ENCODE measurements around the gene NRIP2.

The NRIP2 gene

GRCh38 chr12:2844786-2845185, 10.0 kb upstream of the NRIP2 start:
- DNase-seq = peak; percentile 24

GRCh38 chr12:2842948-2843347, 8.1 kb upstream of the NRIP2 start:
- DNase-seq = no peak

GRCh38 chr12:2841056-2841650, 6.3 kb upstream of the NRIP2 start:
- no peak for DNase-seq

GRCh38 chr12:2836574-2836973, 1.7 kb upstream of the NRIP2 start:
- DNase-seq = no peak

GRCh38 chr12:2835691-2836403, 1.0 kb upstream of the NRIP2 start:
- DNase-seq = no peak

GRCh38 chr12:2833810-2834209, 1.0 kb downstream of the NRIP2 start:
- no peak for DNase-seq

GRCh38 chr12:2833327-2833726, 1.5 kb downstream of the NRIP2 start:
- DNase-seq = no peak

GRCh38 chr12:2832550-2833127, 2.2 kb downstream of the NRIP2 start:
- DNase-seq = no peak

GRCh38 chr12:2829275-2829674, 5.6 kb downstream of the NRIP2 start:
- no peak for DNase-seq

- DNase-seq = no peak
These were observed 7.9 kb downstream of the NRIP2 start for GRCh38 chr12:2826721-2827515.

GRCh38 chr12:2826036-2826435, 8.8 kb downstream of the NRIP2 start:
- DNase-seq = no peak

GRCh38 chr12:2825132-2825531, 9.7 kb downstream of the NRIP2 start:
- no peak for DNase-seq

GRCh38 chr12:2824541-2824940, 10.3 kb downstream of the NRIP2 start:
- DNase-seq = no peak

GRCh38 chr12:2823483-2823882, 11.4 kb downstream of the NRIP2 start:
- no peak for DNase-seq

GRCh38 chr12:2820432-2820831, 14.4 kb downstream of the NRIP2 start:
- no peak for DNase-seq

GRCh38 chr12:2819810-2820209, 15.0 kb downstream of the NRIP2 start:
- no peak for DNase-seq

- peak; percentile 74 for DNase-seq
These were observed 21.3 kb downstream of the NRIP2 start for GRCh38 chr12:2813214-2814185.

GRCh38 chr12:2812290-2813213, 22.3 kb downstream of the NRIP2 start, which contains the start of gene ITFG2:
ITFG2 (plus strand) TSS chr12:2812668; CDS start chr12:2812761, 93 bp downstream.
- peak; percentile 99 for DNase-seq

GRCh38 chr12:2811801-2812200, 23.0 kb downstream of the NRIP2 start:
- DNase-seq = no peak

- DNase-seq = no peak
These were observed 28.1 kb downstream of the NRIP2 start for GRCh38 chr12:2806700-2807099.

GRCh38 chr12:2805143-2805520, 29.7 kb downstream of the NRIP2 start:
- DNase-seq = peak; percentile 71
